Epidermal melanocyte (primary cell): ENCODE data around the gene VTCN1.

Experiments
- DNase-seq: peaks from one replicate; pipeline ENCODE4 v3.0.0; 2011; ENCODE audit warnings: low spot score; ENCODE audit not compliant: insufficient read length

The VTCN1 gene

GRCh38 chr1:117097443-117097842 lies 113.3 kb downstream of the VTCN1 start:
- DNase-seq: no peak

- DNase-seq: no peak
Observed at GRCh38 chr1:117096951-117097408, 113.7 kb downstream of the VTCN1 start.

- no peak for DNase-seq
Observed at GRCh38 chr1:117094841-117095604, 115.7 kb downstream of the VTCN1 start.

GRCh38 chr1:117093870-117094621 lies 116.7 kb downstream of the VTCN1 start:
- DNase-seq: no peak
